Endothelial cell of umbilical vein (primary cell): ENCODE results near the gene SLC11A1. TPM values are rescaled to one million over a fixed set of nuclear protein-coding genes. Genes with fewer than 3 reads are reported as not detected.

Experiments
- BruUV-seq: library from RNA; stranded (reverse); fragments of 400-500 nt; replicated peaks from 2 replicates; lab custom pipeline; 2021; lab: Mats Ljungman, UMichigan
- CTCF ChIA-PET: fragments of 300-600, 350-600 bp; sonication (Branson Sonifier 250); formaldehyde crosslinking; loops from one replicate; lab custom pipeline; 2021; ENCODE audit warnings: antibody characterized with exemption, inconsistent platforms; lab: Charles Lee
- POLR2A ChIA-PET: fragments of 300-600, 350-600 bp; sonication (Branson Sonifier 250); formaldehyde crosslinking; loops from one replicate; lab custom pipeline; 2021; ENCODE audit warnings: antibody characterized with exemption, inconsistent platforms; lab: Charles Lee
- DNase-seq: peaks from one replicate; pipeline ENCODE4 v3.0.0-alpha.2; 2011; ENCODE audit warnings: low read depth, low spot score
- FAIRE-seq: peaks from 2 replicates; lab custom pipeline; 2011; peaks lifted over from hg19 to GRCh38; lab: Jason Lieb, UNC
- H2AFZ ChIP-seq: 2 replicates; pipeline ENCODE4 v1.6.0; 2012; ENCODE audit warnings: low read depth, low read length, control low read depth, inconsistent platforms
- H3K27ac ChIP-seq: 2 replicates; pipeline ENCODE4 v1.5.1; 2011; ENCODE audit warnings: low read depth, mild to moderate bottlenecking, control low read depth, low read length, moderate library complexity; ENCODE audit not compliant: insufficient read depth
- H3K27me3 ChIP-seq, 2 experiments: 2 replicates each; pipeline versions ENCODE4 v1.6.0 to v1.6.1; 2011; ENCODE audit warnings: low read length in 2 of 2, mixed read lengths in 1 of 2; ENCODE audit not compliant: control insufficient read depth in 2 of 2, insufficient read depth in 2 of 2
- H3K36me3 ChIP-seq, 2 experiments: 2 replicates in 1 of 2; 3 replicates in 1 of 2; pipeline ENCODE4 v1.5.1; 2011; ENCODE audit warnings: low read length in 2 of 2, mild to moderate bottlenecking in 1 of 2, moderate library complexity in 1 of 2; ENCODE audit not compliant: control insufficient read depth in 2 of 2, insufficient read depth in 2 of 2; ENCODE audit errors: extremely low read depth in 1 of 2
- H3K4me1 ChIP-seq: 3 replicates; pipeline ENCODE4 v1.5.1; 2011; ENCODE audit warnings: mild to moderate bottlenecking, low read length; ENCODE audit not compliant: control insufficient read depth, insufficient read depth; ENCODE audit errors: extremely low read depth
- H3K4me2 ChIP-seq: 2 replicates; pipeline ENCODE4 v1.6.1; 2011; ENCODE audit warnings: low read length, control low read depth, mixed read lengths; ENCODE audit not compliant: insufficient read depth
- H3K4me3 ChIP-seq, 3 experiments: fragments of 200-600 bp in 1 of 3; sonication (generic), shearing (Covaris generic) in 1 of 3; replicated peaks in 1 of 3; 2 replicates each; pipeline ENCODE4 v1.5.1; 2011 to 2016; ENCODE audit warnings: control low read depth in 3 of 3, low read length in 3 of 3, mild to moderate bottlenecking in 2 of 3, inconsistent platforms in 1 of 3, low read depth in 1 of 3, moderate library complexity in 1 of 3; ENCODE audit not compliant: insufficient read depth in 1 of 3
- H3K79me2 ChIP-seq: 2 replicates; pipeline ENCODE4 v1.6.0; 2012; ENCODE audit warnings: low read length, inconsistent platforms; ENCODE audit not compliant: control insufficient read depth, insufficient read depth
- H3K9ac ChIP-seq: replicated peaks from 2 replicates; pipeline ENCODE3; 2011; ENCODE audit warnings: low read length, control low read depth; ENCODE audit not compliant: insufficient read depth; ENCODE audit errors: extremely low read depth
- H3K9me1 ChIP-seq: replicated peaks from 3 replicates; pipeline ENCODE4 v1.6.0; 2011; ENCODE audit warnings: mild to moderate bottlenecking, low read length; ENCODE audit not compliant: control insufficient read depth, insufficient read depth; ENCODE audit errors: extremely low read depth
- H3K9me3 ChIP-seq: replicated peaks from 2 replicates; pipeline ENCODE4 v1.5.1; 2012; ENCODE audit warnings: low read length, inconsistent platforms; ENCODE audit not compliant: control insufficient read depth, insufficient read depth
- H4K20me1 ChIP-seq: replicated peaks from 2 replicates; pipeline ENCODE3; 2011; ENCODE audit warnings: mild to moderate bottlenecking, low read length; ENCODE audit not compliant: control insufficient read depth, insufficient read depth; ENCODE audit errors: extremely low read depth
- EZH2 ChIP-seq: IDR thresholded peaks from 2 replicates; pipeline ENCODE4 v1.6.1; 2012; ENCODE audit warnings: borderline replicate concordance, low read depth, mild to moderate bottlenecking, moderate library complexity, low read length, inconsistent platforms; ENCODE audit not compliant: severe bottlenecking
- FOS ChIP-seq: IDR thresholded peaks from 2 replicates; pipeline ENCODE4 v1.6.1; 2011; ENCODE audit warnings: mild to moderate bottlenecking, low read length, moderate library complexity, borderline replicate concordance; ENCODE audit not compliant: insufficient read depth
- GATA2 ChIP-seq: IDR thresholded peaks from 2 replicates; pipeline ENCODE4 v1.7.0; 2011; ENCODE audit warnings: low read depth, mild to moderate bottlenecking, moderate library complexity, mixed read lengths, low read length; ENCODE audit not compliant: insufficient read length, insufficient read depth
- JUN ChIP-seq: IDR thresholded peaks from 2 replicates; pipeline ENCODE4 v1.6.1; 2011; ENCODE audit warnings: borderline replicate concordance, low read depth; ENCODE audit not compliant: insufficient read length, insufficient read depth
- MAX ChIP-seq: IDR thresholded peaks from 2 replicates; pipeline ENCODE4 v1.6.1; 2011; ENCODE audit not compliant: insufficient read depth, insufficient read length
- MYC ChIP-seq: IDR thresholded peaks from one replicate; pipeline ENCODE4 v1.6.1; 2011; ENCODE audit warnings: mild to moderate bottlenecking, low read depth, low read length
- POLR2A ChIP-seq: IDR thresholded peaks from 2 replicates; pipeline ENCODE4 v1.6.1; 2012; ENCODE audit warnings: low read depth, mild to moderate bottlenecking, control low read depth, low read length
- POLR2AphosphoS5 ChIP-seq: IDR thresholded peaks from 2 replicates; pipeline ENCODE4 v1.6.1; 2012; ENCODE audit warnings: low read depth, mild to moderate bottlenecking, control low read depth, low read length, moderate library complexity; ENCODE audit not compliant: insufficient read depth
- dilution Hi-C: fragments of 300-500 bp; cut with MboI; formaldehyde crosslinking; loops from one replicate; pipeline ENCODE4 v1.15.0; 2019; ENCODE audit warnings: low sequenced_read_pairs; ENCODE audit not compliant: extremely low pct_ligation_motif_present
- intact Hi-C: fragments of 100-400 bp; cut with micrococcal nuclease; formaldehyde crosslinking; loops from one replicate; pipeline ENCODE4 v1.10.0; 2022
- polyA plus RNA-seq, 4 experiments: library from polyadenylated mRNA; depleted of rRNA in 3 of 4; stranded (reverse) in 3 of 4; unstranded in 1 of 4; fragments of >200 nt; gene quantifications; 2 replicates each; pipeline versions ENCODE4 v1.2.1 to v1.2.3, GENCODE V29; 2011 to 2012; ENCODE audit warnings: missing spikeins in 1 of 4
- total RNA-seq: library from RNA; stranded (reverse); gene quantifications from 2 replicates; pipeline ENCODE4 v1.2.3, GENCODE V29; 2021
- TF ChIP-seq, protein P1 (sequence below), 2 donors: IDR thresholded peaks; 1 replicate in 1 of 2; 2 replicates in 1 of 2; pipeline ENCODE4 v1.5.1; 2011; ENCODE audit warnings: low read length in 2 of 2, mild to moderate bottlenecking in 2 of 2, moderate library complexity in 2 of 2, control low read depth in 1 of 2, inconsistent platforms in 1 of 2, low read depth in 1 of 2; ENCODE audit not compliant: insufficient read depth in 1 of 2; ENCODE audit errors: extremely low read depth in 1 of 2

The SLC11A1 gene
- total and polyA plus RNA-seq, 2 donors (not counting 3 experiments of a cell fraction or from before 2014, with no cell fraction given) = 0.03 TPM; not detected in 1

DNA sequence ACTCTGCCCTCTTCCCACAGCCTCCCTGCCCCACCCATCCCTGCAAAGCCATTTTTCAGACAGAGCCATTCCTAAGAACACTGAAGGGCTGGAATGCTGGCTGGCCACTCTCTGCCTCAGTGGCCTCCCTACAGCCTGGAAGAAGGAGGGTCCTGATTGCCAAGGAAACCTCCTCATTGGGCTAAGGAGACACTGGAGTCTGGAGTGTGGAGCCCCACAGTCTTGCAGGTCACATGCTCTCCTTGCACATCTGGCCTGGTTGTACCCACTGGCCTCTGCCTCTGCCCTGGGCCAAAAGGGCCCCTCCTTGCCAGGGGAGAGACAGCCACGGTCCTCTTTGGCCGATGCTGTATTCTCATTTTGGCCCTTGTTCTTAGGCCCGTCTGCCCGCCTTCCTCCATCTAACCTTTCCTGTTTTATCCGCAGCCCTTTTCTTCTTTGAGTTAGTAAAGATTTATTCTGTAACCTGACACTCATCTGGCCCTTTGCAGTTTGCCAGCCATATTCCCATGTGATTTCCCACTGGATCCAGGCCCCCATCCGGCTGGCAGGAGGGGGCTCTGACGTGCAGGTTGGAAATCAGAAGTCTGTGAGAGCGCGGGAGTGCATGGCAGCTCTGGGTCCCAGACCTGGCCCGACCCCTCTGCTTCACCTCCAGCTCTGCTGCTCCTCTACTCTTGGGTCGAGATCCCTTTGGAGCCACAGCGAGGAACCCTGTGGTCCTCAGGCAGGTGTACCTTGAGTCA is 36.4 kb upstream of the SLC11A1 start:
- BruUV-seq = no TSS peak
- H3K9ac ChIP-seq = no peak overlapping the region
- no peak overlapping the region for H3K4me2 ChIP-seq
- no peak for DNase-seq
- dilution Hi-C loops = no loop called here
- no peak overlapping the region for H2AFZ ChIP-seq
- no peak for FAIRE-seq
- POLR2A ChIA-PET = no interaction called here
- H3K36me3 ChIP-seq = peaks cover 0 to 12% of the 10 kb centered on the region in 2 experiments
- no peaks in the 10 kb centered on the region for H3K27me3 ChIP-seq
- H4K20me1 ChIP-seq = no peaks in the 10 kb centered on the region
- TF ChIP-seq FOS (no peak), MYC (no peak), GATA2 (no peak), MAX (no peak), POLR2A (no peak), JUN (no peak), EZH2 (no peak), POLR2AphosphoS5 (no peak)
- TF ChIP-seq, protein P1, sequence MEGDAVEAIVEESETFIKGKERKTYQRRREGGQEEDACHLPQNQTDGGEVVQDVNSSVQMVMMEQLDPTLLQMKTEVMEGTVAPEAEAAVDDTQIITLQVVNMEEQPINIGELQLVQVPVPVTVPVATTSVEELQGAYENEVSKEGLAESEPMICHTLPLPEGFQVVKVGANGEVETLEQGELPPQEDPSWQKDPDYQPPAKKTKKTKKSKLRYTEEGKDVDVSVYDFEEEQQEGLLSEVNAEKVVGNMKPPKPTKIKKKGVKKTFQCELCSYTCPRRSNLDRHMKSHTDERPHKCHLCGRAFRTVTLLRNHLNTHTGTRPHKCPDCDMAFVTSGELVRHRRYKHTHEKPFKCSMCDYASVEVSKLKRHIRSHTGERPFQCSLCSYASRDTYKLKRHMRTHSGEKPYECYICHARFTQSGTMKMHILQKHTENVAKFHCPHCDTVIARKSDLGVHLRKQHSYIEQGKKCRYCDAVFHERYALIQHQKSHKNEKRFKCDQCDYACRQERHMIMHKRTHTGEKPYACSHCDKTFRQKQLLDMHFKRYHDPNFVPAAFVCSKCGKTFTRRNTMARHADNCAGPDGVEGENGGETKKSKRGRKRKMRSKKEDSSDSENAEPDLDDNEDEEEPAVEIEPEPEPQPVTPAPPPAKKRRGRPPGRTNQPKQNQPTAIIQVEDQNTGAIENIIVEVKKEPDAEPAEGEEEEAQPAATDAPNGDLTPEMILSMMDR (IDR thresholded peaks at IDR 0.05; ENCODE audit: extremely low read depth in 1 of 2, insufficient read depth in 1 of 2, low read depth in 1 of 2, low read length in 2 of 2) = no peak
- H3K4me1 ChIP-seq = no peaks in the 10 kb centered on the region
- H3K79me2 ChIP-seq = no peaks in the 10 kb centered on the region
- CTCF ChIA-PET = no interaction called here
- intact Hi-C loops = no loop called here
- H3K9me1 ChIP-seq = no peaks in the 10 kb centered on the region
- no peak overlapping the region for H3K4me3 ChIP-seq
- H3K27ac ChIP-seq = no peak overlapping the region
- H3K9me3 ChIP-seq = no peaks in the 10 kb centered on the region
